HTERT RPE-1 (cell line): ENCODE results near the gene EWSR1.
"Not testable (repeated sequence)": the region's sequence is repeated elsewhere in the genome, so short reads cannot be mapped to it uniquely, and the experiment has no call there.

ENCODE experiments used
- in situ Hi-C: fragments of 300-500 bp; cut with MboI; formaldehyde crosslinking; loops from 4 replicates; pipeline ENCODE4 v1.14.3; 2020; ENCODE audit warnings: low sequenced_read_pairs

EWSR1 gene

GRCh38 chr22:29267858-29268510 is at the start of gene EWSR1, which contains the start of gene RHBDD3:
Gene EWSR1 (plus strand): TSS chr22:29268268. CDS start chr22:29268337, 69 bp downstream.
Gene RHBDD3 (minus strand): TSS chr22:29267981. CDS start chr22:29265626, 2,355 bp downstream.
- in situ Hi-C loops = no loop called here

DNA sequence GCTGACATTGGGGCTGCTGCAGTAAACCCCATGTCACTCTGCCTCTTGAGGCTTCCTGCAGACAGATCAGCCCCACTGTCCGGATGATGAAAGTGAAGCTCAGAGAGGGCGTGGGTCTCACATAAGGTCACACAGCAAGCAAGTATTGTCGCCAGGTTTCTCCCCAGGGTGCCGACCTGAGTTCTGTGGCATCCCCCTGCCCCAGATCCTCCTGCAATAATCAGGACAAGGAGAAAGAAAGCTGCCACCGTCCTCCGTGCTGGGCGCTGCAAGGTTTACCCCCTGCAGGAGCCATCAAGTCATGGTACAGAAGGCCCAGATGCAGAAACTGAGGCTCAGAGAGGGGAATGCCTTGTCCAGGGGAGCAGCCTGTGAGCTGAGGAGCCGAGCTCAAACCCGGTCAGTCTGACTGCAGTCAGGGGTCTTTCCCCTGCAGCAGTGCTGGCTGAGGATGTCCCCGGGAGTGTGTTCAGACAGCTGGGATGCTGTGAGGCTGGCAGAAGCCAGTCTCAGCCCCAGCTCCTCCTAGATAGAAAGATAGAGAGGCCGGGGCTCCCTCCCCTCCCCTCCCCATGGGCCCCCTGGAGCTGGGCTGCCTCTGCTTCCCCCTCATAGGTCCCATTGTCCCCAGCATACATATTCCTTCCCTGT is 49.2 kb upstream of the EWSR1 start:
- in situ Hi-C loops = no loop called here

DNA sequence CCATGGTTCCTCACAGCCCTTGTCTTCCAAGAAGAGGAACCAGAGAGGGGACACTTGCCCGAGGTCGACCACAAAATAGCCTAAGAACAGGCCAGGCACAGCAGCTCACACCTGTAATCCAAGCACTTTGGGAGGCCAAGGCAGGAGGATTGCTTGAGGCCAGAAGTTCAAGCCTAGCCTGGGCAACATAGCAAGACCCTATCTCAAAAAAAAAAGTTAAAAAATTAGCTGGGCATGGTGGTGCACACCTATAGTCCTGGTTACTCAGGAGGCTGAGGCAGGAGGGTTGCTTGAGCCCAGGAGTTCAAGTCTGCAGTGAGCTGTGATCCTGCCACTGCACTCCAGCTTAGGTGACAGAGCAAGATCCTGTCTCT is 48.7 kb upstream of the EWSR1 start:
- in situ Hi-C loops = not testable (repeated sequence)

GRCh38 chr22:29219881-29220670 is 48.0 kb upstream of the EWSR1 start:
- in situ Hi-C loops = no loop called here

DNA sequence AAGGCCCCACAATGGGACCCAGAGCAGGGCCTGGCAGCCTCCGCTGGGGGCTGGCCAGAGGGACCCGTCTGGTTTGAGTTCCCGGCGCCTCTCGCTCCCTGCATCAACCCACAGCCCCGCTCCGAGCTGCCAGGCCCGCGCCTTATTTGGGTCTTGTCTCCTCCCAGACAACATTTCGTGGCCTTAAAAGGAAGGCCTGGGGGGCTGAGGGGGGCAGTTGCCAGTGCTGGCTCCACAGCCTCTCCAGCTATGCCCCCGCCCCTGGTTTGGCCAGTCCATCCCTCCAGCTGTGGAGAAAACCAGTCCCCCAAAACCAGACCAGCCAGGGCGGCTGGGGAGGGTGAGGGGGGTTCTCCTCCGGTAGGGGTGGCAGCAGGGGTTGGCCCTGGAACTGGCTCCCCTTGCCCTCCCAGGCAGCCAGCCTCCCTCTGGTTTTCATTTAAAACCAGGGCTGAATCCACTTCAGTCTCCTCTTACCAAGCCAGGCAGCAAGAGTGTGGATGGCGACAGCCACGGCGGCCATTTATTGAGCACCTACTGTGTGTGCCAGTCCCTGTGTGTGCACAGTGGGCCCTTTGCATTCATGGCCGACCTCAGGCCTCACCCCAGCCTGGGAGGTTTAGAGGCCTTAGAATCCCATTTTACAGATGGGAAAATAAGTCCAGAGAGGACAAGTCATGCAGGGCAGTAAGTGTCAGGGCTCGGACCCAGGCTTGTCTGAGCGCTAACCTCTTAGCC is 43.8 kb upstream of the EWSR1 start:
- in situ Hi-C loops = no loop called here

DNA sequence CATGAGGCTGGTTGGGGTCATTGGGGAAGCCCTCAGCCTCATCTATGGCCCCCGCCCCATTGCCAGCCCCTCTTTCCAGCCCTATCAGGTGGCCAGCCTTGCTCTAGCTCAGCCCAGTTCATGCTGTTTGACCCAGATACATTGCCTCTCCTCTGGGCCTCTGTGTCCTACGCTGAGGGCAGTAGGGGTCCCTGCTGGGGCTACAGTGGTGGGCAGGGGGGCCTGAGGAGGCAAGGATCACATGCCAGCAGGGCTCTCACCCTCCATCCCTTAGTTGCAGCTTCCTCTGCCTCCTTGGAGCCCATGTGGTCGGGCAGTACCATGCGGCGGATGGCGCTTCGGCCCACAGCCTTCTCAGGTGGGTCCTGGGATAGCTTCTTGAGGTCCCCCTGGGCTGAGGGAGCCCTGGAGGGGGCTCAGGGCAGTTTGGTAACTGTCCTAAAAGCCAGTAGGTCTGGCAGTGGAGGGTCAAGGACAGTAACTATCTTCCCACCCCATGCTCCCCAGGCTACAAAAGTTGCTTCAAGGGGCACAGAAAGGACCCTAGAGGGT is 43.1 kb upstream of the EWSR1 start:
- in situ Hi-C loops = no loop called here

DNA sequence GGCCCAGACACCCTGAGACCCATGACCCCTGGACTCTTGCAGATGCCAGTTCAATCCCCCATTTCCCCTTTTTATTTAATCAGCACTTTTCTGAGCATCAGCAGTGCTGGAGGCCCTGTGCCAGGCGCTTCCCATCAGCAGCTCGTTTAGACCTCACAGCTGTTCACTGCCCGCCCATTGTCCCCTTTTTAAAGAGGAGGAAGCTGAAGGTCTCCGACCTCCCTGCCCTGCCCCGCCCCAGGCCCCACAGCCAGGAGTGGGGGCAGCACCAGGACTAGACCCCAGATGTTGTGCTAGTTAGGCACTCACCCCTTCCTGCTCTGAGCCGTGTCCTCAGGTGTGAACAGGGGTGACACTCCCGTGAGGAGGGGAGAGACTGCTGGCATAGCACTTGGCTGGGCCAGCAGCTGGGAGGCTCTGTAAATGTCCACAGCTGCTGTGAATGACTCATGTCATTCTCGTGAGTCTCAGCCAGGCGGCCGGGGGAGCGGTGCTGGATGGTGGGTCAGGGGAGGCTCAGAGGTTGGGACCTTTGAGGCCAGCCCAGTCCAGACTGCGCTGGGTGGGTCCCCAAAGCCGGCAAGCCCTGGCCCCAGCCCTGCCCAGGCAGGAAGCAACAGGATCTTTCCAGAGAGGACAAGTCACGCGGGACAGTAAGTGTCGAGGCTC is 42.5 kb upstream of the EWSR1 start:
- in situ Hi-C loops = no loop called here

- in situ Hi-C loops = no loop called here
These were observed 41.6 kb upstream of the EWSR1 start for GRCh38 chr22:29226351-29226981.

DNA sequence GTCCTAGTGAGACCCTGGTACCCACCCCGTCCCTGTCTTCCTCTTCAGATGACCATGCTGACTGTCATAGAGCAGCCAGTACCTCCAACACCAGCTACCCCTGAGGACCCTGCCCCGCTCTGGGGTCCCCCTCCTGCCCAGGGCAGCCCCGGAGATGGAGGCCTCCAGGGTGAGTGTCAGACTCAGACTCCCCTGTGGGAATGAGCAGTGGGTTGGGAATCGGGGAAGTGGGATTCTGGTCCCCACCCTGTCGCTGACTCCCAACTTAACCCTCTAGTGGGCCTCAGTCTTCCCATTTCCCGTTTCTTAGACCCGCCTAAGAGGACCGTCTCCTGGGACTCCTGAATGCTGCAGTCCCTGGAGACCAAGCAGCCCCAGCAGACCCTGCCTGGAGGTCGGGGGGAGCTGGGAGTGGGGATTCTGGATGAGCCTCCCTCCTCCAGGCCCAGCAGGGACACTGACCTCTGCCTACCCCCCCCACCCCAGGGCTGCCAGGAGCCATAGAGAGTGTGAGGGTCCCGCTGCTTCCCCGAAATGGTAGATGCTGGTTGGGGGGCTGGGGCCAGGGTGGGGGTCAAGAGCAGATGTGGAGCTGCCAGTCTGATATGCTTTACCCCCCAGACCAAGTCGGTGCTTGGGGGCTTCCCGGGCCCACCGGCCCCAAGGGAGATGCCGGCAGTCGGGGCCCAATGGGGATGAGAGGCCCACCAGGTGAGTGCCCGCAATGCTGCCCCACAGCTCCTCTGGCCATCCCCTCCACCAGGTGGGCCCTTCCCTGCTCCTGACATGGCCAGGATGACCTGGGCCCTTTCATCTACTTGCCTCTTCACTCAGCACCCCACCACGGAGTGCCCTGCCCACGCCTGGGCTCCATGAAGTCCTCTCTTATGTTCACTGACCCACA is 36.8 kb upstream of the EWSR1 start:
- in situ Hi-C loops = no loop called here

GRCh38 chr22:29231971-29232959 is 35.8 kb upstream of the EWSR1 start:
- in situ Hi-C loops = no loop called here

GRCh38 chr22:29233277-29233877 is 34.7 kb upstream of the EWSR1 start:
- in situ Hi-C loops = no loop called here

GRCh38 chr22:29240481-29240880 is 27.6 kb upstream of the EWSR1 start:
- in situ Hi-C loops = not testable (repeated sequence)

GRCh38 chr22:29243874-29244446 is 24.1 kb upstream of the EWSR1 start:
- in situ Hi-C loops = no loop called here

DNA sequence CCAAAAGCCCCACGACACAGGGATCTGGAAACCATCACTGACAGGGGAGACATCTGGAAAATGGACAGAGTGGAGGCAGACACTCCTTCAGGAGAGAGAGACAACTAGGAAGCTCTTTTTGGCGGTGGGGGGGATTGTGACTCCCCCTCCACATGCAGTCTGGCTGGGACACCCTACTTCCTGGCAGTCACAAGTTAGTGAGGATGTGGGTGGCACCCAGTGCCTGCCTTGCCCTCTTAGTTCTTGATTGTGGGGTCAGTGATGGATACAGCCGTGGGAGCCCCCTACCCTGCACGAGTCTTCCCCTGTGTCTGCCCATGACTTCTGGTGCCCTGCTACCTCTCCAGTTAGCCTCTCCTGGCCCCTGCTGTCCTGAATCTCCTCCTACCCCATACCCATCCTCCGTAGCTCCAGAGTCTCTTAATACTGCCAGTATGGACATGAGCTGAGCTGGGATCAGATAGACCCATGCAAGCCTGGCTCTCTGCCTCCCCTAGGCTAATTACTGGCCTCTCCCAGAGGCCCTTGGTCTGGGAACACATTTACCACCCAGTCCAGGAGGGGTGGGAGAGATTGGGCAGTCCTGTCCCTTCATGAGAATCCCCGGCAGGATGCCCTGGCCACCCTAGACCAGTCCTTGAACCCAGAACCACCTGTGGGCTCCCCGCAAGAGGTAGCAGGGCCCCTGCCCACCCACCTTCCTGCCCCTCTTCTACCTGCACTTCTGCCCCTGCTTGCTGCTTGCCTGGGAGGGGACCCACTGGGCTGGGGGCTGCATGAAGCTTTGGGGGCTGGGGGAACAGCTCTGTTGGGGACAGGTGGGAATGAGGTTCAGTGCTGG is 23.1 kb upstream of the EWSR1 start:
- in situ Hi-C loops = no loop called here

DNA sequence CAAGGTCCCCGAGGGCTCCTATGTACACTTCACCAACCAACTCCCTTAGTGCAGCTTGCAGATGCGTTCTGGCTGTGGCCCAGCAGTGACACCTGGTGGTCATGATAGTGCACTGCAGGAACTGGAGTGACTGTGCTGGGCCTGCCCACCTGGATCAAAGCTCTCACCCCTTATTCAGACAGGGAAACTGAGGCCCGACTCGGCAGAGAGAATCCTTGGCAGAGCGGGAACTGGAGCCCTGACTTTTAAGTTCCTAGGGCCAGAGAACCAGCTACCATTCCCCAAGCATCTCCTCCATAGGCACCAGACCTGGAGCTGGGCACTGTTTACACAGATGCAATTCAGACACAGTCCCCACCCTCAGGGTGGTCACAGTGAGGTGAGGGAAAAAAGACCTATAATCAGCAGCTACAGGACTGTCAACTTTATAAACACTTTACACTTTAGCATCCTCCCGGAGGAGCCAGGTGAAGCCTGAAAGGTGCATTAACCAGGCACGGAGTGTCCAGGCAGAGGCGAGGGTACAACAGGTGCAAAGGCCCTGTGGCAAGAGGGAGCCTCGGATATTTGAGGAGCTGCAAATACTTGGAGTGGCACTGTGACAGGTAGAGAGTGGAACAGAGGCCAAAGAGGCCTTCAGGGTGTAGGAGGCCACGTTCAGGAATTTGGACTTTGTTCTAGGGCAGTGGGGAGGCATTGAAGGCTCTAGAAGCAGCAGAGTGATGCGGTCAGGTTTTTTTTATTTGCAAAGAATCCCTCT is 22.3 kb upstream of the EWSR1 start:
- in situ Hi-C loops = no loop called here
